HG02938 (cell line): ENCODE data around the gene ZNF232.
"Not testable (repeated sequence)": the region's sequence is repeated elsewhere in the genome, so short reads cannot be mapped to it uniquely, and the experiment has no call there.

Experiments
- ATAC-seq: cut with Tn5 transposase; IDR thresholded peaks from one replicate; pipeline ENCODE4 v1.9.1; 2021; ENCODE audit warnings: mild to moderate bottlenecking, moderate library complexity; ENCODE audit not compliant: unreplicated experiment

The ZNF232 gene

DNA sequence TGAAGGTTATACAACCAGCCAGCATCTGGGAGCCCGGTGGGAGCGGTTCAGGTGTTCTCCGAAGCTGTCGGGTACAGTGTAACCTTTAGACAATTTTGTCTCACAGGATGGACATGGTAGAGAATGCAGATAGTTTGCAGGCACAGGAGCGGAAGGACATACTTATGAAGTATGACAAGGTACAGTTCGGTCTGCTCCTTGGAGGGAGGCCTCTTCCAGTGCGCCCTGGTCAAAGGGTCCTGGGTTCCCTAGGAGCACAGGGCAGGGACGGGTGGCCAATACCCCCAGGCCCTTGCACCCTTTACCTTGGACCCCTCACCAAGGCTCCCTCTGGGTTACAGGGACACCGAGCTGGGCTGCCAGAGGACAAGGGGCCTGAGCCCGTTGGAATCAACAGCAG, 18.6 kb upstream of the ZNF232 start:
- not testable (repeated sequence) for ATAC-seq

DNA sequence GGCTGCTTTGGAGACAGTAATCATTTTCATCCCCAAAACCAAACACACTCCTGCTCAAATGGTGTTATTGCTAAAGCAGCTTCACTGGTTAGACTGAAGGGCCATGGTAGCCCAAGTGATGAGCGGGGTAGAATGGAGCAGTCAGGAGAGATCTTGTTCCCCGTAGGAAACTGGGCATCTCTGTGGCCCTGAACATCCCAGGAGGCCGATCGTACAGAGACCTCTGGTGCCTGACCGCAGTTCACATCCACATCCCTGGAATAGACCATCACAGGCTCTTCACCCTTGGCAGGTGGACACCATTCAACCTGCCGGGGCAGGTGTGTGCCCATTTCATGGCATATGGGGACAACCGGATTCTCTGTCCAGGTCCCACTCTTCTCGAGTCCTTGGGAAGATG, 18.1 kb upstream of the ZNF232 start:
- ATAC-seq, result not testable (repeated sequence)

DNA sequence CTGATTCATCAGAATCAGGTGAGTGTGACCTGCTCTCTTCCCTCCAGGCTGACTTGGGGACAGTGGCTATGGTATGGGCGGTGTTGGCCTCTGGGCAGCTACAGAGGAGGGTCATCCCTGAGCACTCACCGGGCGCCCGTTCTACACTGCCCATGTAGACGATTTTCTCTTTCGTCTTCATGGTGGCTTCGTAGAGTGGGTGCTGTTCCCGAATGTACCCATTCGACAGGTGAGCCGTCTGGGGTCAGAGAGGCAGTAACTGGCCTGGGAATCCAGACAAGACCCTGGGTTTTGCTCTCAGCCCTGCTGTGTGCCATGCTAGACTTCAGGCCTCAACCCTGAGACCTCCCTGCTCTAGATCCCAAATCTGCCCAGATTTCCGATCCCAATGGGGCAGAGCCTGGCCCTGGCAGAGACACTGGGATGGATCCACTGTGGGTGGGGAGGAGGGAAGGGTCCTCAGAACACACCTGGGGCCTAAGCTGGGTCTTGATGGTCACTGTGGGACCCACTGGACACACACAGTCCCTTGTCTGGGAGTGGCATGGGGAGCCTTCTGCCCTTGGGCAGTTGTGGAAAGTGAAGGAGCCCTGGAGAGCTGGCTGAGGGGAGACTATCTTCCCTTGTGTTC, 17.3 kb upstream of the ZNF232 start:
- no peak for ATAC-seq

DNA sequence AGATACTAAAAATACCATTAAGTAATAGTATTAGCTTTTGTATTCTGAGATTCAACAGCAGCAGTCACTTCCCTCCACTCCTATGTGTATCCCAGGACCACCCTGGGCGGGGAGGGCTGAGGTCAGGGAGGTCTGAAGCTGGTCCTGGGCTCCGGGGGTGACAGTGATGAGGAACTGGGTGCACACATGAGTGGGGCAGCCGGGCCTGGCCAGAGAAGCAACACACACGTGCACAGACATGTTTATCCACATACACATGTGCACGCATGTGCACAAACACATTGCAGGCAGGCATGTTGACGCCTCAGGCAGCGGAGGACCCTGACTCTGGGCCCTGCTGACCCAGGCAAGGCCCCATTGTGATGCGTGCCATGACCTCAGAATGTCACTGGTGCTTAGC, 16.7 kb upstream of the ZNF232 start:
- ATAC-seq, result not testable (repeated sequence)

DNA sequence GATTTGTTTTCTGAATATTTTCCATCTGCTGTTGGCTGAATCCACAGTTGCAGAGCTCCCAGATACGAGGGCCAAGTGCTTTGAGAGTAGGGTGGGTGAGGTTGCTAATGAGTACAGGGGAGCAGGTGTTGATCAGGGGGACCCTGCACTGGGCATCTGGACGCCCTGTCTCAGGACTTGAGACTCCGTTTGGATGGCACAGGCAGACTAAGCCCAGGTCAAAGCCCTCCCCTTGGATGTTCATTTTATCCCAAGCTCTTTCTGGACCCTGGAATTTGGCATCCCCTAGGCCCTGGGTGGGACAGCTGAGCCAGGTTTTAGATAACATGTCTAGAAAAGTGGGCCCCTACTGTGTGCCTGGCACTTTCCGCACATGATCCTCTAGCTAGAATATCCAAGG, 16.2 kb upstream of the ZNF232 start:
- ATAC-seq, result no peak

DNA sequence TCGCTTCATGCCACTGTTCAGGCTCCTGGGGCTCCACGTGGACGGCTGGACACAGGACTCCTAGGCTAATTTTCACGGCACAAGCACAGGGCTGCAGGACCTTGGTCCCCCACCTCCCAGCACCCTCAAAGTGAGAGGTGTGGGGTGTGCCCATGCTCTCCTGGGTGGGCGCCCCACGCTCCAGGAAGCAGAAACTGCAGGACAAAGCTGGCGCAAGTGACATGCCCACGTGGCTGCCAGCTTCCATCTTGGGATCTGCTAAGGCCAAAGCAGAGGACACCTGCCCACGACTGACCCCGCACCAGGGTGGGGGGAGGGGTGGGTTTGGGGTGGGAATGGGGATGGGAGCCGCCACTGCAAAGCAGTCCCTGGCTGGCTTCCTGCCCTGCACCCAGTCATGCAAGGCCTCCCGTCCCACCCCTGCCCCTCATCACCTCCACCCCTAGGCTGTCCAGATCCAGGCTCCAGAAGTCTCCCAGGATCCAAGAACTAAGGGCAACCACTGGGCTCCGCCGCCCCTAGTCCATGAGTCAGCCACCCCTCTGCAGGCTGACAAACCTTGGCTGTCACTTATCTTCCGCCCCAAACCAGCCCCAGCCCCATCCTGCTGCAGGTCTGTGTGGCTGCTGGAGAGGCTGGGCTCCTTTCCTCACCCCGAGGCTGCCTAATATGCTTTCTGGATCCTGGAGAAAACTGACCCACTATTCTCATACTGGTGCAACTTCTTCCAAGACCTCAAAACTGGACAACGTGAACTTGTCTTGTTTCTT, 15.2 kb upstream of the ZNF232 start:
- no peak for ATAC-seq

DNA sequence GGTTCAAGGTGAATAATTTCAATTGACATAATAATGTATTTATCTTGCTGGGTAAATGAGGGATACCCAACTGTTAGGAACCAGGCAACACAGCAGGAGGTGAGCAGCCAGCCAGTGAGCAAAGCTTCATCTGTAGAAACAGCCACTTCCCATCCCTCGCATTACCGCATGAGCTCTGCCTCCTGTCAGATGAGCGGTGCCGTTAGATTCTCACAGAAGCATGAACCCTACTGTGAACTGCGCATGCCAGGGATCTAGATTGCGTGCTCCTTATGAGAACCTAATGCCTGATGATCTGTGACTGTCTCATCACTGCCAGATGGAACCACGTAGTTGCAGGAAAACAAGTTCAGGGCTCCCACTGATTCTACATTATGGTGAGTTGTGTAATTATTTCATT, 13.2 kb upstream of the ZNF232 start:
- not testable (repeated sequence) for ATAC-seq

DNA sequence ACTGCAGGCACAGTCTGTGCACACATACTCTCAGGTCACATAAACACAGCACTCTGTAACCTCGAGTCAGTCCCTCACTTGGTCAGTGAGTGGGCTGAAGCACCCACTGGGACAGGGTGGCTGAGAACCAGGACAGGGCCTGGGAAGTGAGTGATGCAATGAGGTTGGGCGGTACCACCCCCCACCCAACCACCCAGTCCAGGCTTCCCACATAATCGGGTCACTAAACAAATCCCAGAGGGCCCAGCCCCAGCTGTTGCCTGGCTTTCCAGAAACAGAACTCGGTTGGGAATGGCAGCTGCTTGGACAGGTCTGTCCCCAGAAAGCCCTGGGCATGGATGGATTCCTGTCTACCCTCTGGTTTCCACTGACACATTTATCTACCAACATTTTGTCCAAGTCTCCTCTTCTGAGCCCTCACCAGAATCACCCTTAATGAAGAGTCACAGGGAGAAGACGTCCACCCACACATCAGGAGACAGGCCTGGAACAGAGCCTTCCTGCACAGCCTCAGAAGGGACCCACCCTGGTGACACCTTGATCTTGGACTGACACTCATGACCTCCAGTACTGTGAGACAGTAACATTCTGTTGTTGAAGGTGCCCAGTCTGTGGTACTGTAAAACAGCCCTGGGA, 12.6 kb upstream of the ZNF232 start:
- not testable (repeated sequence) for ATAC-seq

DNA sequence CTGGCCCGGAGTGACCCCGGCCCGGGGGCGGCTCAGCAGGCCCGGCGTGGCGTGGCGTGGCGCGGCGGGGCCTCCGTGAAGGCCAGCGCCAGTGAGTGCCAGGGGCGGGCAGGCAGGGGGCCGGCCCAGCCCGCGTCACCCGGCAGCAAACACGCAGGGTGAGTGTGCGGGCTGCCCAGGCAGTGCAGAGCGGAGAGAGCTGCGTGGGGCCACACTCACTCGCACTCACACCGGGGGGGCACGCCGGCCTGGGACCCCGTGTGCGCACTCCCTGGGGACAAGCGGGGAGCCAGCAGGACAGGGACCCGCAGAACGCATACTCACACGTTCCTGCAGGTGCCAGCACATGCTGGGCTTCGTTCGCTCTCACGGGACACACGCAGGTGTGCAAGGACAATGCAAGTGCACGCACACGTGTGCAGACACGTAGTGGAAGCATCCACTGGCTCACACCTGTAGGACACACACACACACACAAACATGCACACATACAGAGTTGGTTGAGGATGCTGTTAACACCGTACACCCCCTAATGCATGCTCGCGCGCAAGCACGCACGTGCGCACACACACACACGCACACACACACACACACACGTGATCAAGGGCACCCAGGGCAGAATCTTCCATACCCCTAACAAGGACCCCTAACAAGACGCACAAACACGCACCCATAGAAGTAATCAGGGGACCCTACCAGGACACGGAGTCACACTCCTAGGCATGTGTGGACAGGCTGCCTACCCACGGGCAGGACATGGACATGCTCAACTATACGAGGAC, 11.9 kb upstream of the ZNF232 start:
- no peak for ATAC-seq

DNA sequence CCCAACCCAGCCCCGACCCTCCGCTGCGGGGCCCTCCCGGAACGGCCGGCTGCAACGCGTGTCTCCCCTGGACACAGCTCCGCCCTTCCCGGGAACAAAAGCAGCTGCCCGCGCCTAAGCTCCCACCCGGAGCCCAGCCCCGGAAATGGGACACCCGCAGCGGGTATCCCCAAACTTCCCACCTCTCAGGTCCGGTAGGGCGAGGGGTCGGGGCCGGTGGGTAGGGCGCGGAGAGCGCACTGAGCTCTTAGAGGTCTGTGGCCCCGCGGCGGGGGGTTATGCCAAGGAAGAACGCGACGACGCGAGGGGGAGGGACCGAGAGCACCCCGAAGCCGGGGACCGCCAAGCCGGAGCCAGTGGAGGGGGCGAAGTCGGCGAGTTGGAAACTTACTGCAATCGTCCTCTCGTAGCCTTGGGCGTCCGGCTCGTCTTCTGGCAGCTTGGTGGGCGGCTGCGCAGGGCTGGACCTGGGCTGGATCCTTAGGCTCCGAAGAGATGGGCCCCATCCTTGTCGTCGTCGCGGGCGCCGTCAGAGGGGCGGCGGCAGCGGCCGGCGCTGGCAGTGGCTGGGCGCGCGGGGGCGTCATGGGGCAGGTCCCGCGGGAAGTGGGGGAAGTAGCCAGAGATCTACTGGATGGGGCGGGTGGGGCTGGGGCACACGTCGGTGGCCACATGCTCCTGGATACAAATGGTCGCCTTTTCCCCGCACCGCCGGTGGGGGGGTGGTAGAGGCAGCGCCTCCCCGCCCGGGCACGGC, 11.1 kb upstream of the ZNF232 start:
- no peak for ATAC-seq

DNA sequence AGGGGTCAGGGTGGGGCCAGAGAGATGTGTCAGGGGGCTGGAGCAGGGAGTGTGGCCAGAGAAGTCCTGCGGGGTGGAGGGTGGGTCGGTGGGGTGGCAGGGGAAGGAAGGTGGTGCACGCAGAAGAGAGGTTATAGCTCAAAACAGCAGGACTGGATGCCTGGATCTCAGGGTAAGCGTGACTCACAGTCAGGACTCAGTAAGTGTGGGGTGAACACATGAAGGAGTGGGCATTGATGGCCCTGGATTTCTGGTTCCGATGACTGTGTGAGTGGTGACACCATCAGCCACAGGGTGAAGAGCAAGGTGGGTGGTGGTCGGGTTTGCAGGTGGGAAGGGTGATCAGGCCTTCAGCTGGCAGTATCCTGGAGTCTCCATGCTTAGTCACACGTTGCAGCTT, 10.4 kb upstream of the ZNF232 start:
- ATAC-seq, result not testable (repeated sequence)

DNA sequence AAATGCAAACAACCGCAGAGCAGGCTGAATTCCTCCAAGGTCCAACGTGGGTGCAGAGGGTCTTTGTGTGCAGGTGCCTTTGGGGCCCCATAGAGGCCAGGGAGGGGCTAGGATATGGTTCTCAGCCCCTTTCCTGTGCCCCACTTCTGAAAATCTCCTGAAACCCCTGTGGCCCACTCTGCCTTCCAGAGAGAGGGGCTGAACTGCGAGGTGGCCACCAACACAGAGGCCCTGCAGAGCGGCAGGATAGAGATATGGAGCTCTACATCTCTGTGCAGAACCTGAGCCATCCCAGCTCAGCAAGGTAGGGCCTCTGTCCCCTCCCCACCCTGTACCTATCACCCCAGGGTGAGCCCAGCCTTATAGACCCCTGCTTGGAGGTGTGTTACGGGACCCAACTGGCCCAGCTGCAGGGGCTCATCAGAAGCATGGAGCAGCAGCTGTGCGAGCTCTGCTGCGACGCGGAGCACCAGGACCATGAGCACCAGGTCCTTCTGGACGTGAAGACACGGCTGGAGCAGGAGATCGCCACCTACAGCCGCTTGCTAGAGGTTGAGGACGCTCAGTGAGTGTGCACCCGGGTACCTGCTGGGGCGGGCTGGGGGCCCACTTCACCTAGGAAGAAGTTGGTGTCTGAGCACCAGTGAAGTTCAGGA, 9.6 kb upstream of the ZNF232 start:
- ATAC-seq, result no peak

DNA sequence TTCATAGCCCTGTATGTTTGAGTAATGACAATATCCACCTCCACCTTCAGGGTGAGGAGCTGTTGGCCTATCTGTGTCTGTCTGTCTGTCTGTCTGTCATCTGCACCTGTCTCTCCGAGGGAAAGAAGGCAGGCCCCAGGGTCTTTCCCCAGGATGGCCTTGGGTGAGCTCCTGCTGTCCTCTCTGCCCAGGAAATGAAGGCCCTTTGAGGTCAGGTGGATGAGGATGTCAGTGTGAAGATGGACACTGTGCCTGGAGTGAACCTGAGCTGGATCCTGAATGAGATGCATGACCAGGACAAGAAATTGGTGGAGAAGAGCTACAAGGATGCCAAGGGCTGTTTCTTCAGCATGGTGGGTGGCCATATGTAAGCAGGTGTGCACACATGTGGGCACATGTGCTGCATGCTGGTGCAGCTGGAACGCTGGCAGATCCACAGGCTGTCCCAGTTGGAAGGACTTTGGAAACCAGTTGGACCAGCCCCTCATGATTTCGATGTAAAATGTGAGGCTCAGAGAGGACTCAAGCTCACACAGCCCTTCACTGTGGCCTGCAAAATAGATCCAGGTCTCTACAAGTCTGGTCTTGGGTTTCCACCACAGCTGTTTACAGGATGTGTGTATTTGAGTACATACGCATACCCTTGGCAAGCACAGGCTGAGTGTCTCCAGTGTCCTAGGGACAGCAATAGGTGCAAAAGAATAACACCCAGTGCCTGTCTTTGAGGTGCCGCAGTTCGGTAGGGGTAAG, 8.9 kb upstream of the ZNF232 start:
- not testable (repeated sequence) for ATAC-seq

DNA sequence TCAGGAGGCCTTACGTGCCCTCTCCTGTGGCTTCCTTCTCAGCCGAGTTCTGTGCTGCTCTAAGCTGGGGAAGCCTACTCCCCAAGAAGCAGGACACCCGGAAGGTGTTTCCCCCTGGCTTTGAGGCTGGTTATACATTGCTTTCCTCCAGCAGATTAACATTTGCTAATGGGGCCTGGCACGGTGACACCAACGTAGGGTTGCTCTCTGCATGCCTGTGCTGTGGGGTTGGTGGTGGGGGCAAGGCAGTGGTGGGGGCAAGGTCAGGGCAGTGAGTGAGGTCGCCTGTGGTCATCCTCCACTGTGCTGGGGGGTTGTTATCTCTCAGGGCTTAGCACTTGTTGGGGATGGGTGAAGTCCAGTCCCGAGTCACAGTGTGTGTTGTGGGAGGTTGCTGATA, 8.4 kb upstream of the ZNF232 start:
- ATAC-seq, result no peak

DNA sequence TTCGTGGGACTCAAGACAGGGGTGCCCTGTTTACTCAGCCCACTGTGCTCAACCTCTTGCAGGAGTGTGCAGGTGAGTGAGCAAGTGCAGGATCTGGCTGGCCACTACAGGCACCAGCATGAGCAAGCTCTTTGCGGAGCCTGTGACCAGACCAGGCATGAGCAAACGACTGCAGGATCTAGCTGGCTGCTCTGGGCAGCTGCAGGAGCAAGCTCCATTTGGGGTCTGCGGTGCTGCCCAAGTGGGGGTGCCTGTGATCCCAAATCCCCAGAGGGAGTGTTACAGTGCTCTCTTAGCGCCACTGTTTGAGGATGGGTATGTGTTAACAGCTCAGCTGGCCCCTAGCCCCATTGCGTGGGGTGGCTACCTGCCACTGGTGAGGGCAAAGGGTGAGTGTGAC, 6.5 kb upstream of the ZNF232 start:
- no peak for ATAC-seq

DNA sequence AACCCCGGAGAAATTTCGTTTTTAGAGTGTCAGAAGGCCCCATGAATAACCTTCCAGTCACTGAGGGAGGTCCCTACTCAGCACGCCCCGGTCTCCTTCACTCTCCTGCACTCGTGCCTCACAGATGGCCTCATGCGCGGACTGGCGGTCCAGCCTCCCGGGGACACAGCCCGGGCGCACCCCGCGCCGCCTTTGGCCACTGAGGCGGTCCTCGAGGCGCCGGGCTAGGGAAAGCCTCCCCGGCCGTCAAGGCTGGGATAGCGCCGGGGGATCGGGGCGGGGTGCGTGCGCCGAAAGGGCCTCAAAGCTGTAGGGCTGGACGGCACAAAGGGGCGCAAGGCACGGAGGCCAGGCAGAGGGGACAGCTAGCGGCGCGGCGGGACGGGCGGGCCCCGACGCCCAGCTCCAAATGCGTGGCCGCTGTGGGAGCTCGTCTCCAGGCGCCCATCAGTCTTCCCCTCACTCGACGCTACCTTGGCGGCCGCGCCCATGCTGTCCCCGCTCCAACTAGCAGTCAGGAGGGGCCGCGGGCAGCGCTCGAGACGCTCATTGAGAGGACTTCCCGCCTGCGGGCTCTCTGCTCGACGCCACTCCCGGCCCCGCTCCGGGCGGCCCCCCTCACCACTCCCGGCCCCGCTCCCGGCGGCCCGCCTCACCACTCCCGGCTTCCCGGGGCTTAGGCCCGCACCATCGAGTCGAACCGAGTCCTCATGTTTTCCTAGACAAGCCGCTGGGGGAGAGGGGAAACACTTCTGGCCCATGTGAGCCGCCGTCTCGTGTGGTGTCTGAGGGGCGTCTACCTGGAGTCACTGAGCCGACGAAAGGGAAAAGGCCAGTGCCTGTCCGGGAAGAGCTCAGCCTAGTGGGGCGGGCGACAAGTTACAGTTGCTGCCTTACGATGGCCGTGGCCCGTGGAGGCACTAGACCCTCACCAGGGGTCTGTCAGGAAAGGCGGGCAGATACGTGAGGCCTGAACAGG, 4.3 kb upstream of the ZNF232 start, which contains the start of gene USP6:
Gene USP6 (plus strand): TSS at position 360 of the 979 bp plus-strand sequence. CDS start 14,336 bp downstream, outside the sequence.
- no peak for ATAC-seq

DNA sequence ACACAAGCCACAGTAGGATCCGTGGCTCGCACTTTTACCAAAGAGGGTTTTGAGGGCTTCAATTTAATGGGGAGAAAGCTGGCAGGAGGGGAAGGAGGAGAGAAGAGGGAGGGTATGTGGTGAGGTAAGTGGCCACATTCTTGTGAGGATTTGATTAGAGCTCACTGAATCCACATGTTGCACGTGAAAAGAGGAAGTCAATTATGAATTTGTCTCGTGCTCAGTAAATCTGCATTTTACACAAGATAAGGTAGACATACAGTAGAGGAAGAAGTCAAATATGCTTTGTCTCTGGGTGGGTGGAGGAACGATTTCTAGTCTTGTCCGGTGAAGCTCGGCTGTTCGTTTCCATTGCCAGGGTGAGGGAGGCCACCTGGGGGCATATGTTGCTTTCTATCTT, 862 bp downstream of the ZNF232 start:
- ATAC-seq, result no peak

DNA sequence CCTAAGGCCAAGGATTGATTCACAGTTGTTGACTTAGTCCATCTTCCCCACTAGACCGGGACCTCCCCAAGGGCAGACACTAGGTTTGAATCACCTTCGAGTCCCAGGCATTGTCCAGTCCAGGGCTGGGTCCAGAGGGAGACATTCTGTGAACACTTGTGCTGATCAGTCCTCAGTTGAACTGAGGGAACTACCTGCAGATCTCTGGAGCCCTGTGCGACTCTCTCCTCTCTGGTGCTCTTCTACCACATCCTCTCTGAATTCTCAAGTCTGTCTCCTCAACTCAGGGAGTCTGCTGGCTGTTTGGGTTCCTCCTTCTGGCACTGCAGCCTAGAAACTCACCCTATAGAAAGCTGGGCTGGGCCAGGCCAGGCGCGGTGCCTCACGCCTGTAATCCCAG, 10.8 kb downstream of the ZNF232 start:
- ATAC-seq, result no peak
